Stimulated activated CD8-positive, alpha-beta memory T cell treated with anti-CD3 and anti-CD28 coated beads, Interleukin-7, amount 100 ng/mL, for 48 hours (primary cell): ENCODE results near the gene TXNL4A.

ENCODE experiments used
- DNase-seq, 2 donors: peaks; one replicate each; pipeline ENCODE4 v3.0.0-alpha.2; 2020; ENCODE audit warnings: low read depth in 1 of 2; ENCODE audit errors: extremely low read depth in 1 of 2

Gene TXNL4A

GRCh38 chr18:79936641-79937040 is 51.7 kb downstream of the TXNL4A start:
- DNase-seq = no peak

- no peak for DNase-seq
These were observed 52.4 kb downstream of the TXNL4A start for GRCh38 chr18:79935925-79936324.

GRCh38 chr18:79935499-79935898 is 52.9 kb downstream of the TXNL4A start:
- DNase-seq = no peak

GRCh38 chr18:79935098-79935480 is 53.3 kb downstream of the TXNL4A start:
- no peak for DNase-seq

- no peak for DNase-seq
These were observed 53.9 kb downstream of the TXNL4A start for GRCh38 chr18:79934311-79935097.

- no peak for DNase-seq
These were observed 54.6 kb downstream of the TXNL4A start for GRCh38 chr18:79933765-79934164.

- DNase-seq = no peak
These were observed 55.5 kb downstream of the TXNL4A start for GRCh38 chr18:79932907-79933306.

- DNase-seq = no peak
These were observed 56.9 kb downstream of the TXNL4A start for GRCh38 chr18:79931475-79931874.

GRCh38 chr18:79930020-79930642 is 58.2 kb downstream of the TXNL4A start:
- no peak for DNase-seq

GRCh38 chr18:79928563-79928960 is 59.8 kb downstream of the TXNL4A start:
- no peak for DNase-seq

- DNase-seq = no peak
These were observed 60.5 kb downstream of the TXNL4A start for GRCh38 chr18:79927607-79928562.

GRCh38 chr18:79926715-79927606 is 61.4 kb downstream of the TXNL4A start:
- DNase-seq = no peak

- DNase-seq = no peak
These were observed 62.1 kb downstream of the TXNL4A start for GRCh38 chr18:79926306-79926705.

GRCh38 chr18:79924814-79925731 is 63.3 kb downstream of the TXNL4A start:
- DNase-seq = no peak

- no peak for DNase-seq
These were observed 64.3 kb downstream of the TXNL4A start for GRCh38 chr18:79923896-79924585.

- no peak for DNase-seq
These were observed 65.4 kb downstream of the TXNL4A start for GRCh38 chr18:79922971-79923411.

- no peak for DNase-seq
These were observed 66.1 kb downstream of the TXNL4A start for GRCh38 chr18:79921984-79922965.
